Stimulated activated CD8-positive, alpha-beta memory T cell treated with anti-CD3 and anti-CD28 coated beads, Interleukin-7, amount 100 ng/mL, for 48 hours (primary cell): Measurements from ENCODE around the gene MAPK7.

Source experiments
- DNase-seq, 2 donors: peaks; one replicate each; pipeline ENCODE4 v3.0.0-alpha.2; 2020; ENCODE audit warnings: low read depth in 1 of 2; ENCODE audit errors: extremely low read depth in 1 of 2

MAPK7 gene

DNA sequence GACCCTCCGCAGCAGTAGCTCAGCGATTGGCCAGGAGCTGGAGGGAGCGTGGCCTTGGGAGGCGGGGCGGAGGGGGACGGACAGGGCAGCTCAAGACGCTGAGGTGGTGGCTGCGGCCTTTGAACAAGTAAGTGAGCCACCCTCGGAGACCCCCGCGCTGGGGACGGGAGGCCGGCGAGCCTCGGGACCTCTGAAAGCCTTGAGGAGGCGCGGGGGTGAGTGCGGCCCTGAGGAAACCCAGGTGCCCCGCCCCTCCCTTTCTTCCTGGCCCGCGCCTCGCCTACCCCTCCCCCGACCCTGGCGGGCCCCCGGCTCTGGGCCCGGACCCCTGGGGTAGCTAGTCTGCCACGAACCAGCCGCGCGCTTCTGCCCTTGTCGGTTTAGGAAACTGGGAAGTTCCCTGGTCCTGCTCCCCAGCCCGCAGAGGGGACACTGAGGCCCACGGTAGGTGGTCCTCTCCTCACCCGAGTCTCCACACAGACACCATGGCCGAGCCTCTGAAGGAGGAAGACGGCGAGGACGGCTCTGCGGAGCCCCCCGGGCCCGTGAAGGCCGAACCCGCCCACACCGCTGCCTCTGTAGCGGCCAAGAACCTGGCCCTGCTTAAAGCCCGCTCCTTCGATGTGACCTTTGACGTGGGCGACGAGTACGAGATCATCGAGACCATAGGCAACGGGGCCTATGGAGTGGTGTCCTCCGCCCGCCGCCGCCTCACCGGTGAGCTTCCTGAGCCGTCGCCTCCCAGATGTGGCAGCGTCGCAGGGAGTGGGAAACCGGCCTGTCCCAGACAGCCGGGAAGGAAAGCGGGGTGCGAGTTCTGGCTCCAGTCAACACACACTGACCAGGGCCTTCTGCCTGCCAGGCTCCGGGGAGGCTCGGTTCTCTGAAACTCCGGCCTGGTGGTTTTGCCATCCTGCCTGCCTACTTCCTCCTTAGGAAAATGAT lies at the start of gene MAPK7:
MAPK7 (plus strand) TSS at position 83 of the 945 bp plus-strand sequence; CDS start at position 486, 403 bp downstream.
- DNase-seq: no peak

DNA sequence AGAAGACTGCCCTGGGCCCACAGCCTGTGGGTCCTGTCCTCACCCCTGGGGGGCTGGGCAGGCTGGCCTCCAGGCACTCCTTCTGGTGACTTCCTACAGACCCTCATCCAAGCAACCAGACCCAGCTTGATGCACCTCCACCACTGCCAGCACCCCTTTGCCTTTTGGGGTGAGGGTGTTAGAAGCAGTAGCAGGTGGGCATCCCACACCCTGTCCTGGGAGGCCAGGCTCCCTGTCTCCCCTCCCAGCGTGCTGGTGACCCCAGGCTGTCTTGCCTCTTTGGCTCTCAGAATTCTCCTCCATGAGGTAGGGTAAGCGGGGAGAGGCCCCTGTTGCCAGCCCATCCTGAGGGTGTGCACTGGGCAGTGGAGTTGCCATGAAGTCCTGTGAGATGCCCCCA lies 49.2 kb upstream of the MAPK7 start:
- no peak for DNase-seq

DNA sequence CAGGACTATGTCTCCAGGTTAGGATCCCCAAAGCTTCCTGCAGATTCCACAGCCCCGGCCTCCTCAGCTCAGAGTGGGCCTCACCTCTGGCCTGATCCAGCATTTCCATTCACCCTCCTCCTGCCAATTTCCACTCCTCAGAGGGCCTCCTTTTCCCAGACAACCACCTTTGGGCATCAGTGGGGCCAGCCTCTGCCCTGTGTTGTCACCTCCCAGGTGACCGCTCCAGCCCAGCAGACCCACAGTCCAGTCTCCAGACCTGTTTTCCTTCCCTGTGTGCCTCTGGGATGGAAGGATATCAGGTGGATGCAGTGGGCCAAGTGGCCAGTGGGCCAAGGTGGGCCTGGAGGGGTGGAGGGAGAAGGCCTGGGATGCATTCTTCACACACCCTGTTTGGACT lies 48.5 kb upstream of the MAPK7 start:
- no peak for DNase-seq

DNA sequence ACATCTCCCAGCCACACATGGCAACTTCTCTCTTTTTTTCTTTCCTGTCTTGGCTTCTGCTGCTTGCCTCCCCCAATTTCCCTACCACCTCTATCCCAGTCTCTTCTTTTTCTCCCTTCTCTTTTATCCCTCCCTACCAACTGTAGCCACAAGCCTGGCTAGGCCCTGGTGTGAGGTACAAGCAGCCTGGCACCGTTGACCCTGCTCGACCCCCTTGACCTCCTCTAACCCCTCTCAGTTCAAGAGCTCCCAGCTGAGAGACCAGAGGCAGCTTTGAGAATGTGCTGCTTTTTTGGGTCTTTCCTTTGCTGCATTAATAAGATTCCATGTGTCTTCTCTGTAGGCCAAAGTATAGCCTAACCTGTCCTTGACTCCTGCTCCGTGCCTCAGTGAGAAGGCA lies 48.0 kb upstream of the MAPK7 start:
- DNase-seq: no peak

DNA sequence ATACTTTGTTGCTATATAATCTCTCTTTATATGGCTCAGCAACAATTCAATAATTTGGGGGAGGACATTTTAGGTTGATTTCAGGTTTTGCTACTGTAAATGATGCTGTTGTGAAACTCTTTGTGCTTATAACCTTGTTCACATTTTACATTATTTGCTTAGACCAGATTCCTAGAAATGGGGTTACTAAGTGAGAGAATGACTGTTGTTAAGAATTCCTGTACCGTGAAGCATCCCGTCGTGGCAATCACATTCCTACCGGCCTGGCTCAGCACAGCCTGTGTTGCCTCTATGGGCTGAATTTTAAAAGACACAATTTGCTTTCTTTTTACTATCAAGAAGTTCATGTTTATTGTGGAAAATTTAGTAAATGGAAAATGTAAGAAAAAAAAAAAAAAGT lies 47.2 kb upstream of the MAPK7 start:
- no peak for DNase-seq

DNA sequence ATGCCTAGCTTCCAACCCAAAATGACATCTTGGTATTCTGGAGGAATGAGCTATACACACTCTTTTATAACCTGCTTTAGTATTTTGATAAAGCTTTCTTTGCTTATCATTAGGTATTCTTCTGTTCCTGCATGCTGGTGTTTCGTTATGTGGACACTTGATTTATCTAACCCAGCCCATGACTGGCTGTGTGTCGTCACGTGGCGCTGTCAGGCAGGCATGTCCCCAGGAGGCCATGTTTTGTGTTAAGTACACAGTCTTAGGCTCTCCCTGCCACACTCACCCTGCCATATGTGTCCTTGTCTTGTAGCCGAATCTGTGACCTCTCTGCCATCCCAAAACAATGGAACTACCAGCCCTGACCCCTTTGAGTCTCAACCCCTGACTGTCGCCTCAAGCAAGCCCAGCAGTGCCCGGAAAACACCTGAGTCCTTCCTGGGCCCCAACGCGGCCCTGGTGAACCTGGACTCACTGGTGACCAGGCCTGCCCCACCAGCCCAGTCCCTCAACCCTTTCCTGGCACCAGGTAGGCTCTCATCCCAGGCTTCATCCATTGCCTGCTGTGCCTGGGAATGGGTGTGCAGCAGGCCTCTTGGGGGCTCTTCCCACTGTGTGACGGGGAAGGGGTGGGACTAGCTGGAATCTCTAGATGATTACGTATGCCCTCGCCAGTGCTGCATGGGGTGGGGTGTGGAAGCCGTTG lies 46.6 kb upstream of the MAPK7 start:
- DNase-seq: no peak

DNA sequence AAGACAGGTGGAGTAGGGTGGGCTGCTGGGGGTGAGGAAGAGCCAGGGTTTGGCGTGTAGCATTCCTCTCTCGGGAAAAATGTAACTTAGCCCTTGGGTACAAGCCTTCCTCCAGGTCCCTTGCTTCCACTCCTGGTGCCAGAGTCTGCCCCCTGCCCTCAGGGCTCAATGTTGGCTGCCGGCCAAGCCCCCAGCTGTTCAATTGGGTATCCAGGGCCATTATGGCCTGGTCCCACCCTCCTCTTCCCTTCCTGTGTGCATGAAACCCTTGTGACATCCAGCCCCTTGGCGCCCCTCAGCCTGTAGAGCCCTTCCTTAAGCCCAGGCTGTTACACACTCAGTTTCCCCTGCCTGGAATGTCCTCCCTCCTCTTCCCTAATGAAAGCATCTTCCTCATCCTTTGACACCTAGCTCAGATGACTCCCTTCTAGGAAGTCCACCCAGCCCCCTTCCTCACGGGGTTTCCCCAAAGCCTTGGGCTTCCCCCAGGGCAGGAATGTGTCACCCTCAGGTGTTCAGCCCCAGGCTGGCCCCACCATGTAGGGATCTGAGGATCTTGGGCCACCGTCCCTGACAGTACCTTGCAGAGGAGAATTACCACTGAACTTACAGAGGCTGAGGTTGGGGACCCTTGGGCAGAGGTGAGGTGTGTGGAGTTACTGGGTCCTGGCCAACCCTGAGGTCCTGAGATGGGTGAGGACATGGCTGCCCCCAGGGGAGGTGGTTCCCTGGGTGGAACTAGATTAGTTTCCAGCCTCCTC lies 45.7 kb upstream of the MAPK7 start:
- no peak for DNase-seq

DNA sequence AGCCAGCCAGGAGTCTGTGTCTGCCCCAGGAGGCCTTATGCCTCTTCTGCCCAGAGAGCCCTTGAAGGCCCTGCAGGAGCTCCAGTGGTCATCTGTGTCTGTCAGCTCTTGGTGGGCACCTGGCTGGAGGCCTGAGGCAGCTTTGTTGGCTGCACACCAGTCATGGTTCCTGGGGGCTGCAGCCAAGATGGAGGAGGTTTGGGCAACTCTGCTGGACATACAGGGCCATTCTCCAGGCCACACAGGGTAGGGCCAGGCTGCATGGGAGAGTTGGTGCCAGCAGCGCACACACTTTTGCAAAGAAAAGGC lies 45.2 kb upstream of the MAPK7 start:
- DNase-seq: no peak

DNA sequence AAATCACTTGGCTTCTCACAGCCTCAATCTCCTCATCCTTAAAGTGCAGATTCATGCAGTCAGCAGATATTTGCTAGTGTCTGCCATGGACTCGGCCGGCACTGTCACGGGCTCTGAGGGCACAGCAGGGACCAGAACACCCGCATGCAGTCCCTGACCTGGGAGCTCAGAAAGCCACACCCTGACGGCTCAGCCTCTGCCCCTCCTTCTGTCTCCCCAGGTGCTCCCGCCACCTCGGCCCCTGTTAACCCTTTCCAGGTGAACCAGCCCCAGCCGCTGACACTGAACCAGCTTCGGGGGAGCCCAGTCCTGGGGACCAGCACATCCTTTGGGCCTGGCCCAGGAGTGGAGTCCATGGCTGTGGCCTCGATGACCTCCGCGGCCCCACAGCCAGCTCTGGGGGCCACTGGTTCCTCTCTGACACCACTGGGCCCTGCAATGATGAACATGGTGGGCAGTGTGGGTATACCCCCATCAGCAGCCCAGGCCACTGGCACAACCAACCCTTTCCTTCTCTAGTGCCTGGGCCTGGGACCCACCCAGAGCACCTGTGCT lies 44.5 kb upstream of the MAPK7 start:
- no peak for DNase-seq

DNA sequence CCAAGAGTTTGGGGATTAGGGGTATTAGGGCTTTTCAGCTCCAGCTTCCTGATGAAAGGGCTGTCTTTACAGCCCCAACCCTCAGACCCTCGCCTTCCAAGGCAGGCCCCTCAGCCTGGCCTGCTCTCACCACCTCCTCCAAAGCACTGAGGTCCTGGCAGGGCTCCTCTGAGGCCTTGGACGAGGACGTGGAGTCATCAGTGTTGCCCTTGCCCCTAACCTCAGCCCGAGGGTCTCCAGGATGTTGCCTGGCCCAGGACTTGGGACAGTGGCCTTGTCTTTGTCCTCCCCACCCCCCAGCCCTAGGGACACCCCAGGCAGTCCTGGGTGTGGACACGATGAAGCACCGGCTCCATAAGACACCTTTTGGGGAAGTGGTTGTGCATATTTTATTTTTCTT lies 44.0 kb upstream of the MAPK7 start:
- DNase-seq: no peak

DNA sequence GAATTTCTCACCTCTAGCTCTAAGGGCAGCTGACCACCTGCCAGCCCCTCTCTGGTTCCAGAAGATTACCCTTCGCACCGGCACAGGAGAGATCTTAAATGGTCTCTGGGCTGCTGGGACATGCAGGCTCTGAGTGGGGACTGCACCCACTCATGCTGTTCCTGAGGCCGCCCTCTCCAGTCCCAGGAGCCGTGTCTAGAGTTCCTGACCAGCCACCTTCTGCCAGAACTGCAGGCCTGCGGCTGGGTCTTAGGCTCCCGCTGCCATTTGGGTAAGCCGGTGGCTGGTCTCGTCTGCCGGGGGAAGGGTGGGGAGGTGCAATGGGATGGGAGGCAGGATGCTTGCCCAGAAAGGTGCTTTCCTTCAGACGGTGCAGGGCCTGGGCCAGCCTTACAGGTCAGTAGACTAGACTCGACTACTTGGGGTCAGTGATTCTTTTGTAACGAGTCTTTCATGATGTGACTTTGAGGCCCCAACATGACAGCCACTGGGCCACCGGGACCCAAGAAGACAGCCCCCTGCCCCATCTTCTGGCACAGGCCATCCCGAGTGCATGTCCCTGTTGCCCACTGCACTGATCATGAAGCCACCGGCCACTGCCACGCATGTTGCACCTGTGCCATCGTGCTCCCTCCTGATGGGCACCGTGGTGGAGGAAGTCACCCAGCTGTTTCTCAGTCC lies 42.2 kb upstream of the MAPK7 start:
- DNase-seq: no peak

DNA sequence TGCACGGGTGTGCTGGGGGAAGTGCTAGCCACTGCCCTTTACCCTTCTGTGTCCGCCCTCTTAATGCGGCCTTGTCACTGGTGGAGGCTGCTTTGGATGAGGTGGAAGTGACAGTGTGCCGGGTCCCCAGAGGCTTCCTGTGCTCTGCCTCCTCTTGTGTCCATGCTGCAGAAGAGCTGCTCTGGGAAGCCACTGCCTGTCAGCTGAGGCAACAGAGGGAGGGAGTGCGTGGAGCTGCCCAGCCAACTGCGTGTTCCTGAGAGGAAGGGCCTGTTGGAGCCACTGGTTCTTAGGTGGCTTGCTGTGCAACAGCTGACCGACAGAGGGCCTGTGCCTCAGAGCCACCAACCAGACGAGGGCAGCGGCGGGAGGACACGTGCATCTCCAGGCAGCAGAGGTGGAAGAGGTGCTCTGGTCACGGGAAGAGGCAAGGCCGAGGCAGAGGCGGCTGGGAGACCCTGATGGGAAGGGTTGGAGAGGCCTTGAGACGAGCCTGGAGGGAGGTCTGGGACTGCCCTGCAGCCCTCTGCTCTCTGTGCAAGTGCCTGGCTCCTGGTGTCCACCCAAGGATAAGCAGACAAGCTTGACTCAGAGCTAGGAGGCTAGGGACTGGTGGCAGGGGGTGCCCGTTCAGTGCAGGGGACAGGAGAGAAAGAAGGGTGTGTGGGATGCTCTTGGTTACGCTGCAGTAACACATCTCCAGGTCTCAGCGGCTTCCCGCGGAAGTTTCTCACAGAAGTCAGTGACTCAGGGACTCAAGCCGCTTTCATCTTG lies 41.2 kb upstream of the MAPK7 start:
- no peak for DNase-seq

DNA sequence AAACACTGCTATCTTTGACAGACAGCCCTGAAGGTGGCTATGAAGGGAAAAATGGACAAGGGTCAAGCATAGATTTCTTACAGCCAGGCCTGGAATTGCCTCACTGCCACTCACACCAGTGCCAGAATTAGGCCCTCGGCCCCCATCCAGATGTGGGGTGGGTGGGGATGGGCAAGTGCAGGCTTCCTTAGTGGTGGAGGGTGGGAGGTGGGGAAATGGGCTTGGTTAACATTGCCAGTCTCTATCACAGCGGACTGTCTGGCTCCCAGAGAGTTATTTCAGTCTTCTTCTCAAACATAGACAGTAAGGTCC lies 40.6 kb upstream of the MAPK7 start:
- no peak for DNase-seq

DNA sequence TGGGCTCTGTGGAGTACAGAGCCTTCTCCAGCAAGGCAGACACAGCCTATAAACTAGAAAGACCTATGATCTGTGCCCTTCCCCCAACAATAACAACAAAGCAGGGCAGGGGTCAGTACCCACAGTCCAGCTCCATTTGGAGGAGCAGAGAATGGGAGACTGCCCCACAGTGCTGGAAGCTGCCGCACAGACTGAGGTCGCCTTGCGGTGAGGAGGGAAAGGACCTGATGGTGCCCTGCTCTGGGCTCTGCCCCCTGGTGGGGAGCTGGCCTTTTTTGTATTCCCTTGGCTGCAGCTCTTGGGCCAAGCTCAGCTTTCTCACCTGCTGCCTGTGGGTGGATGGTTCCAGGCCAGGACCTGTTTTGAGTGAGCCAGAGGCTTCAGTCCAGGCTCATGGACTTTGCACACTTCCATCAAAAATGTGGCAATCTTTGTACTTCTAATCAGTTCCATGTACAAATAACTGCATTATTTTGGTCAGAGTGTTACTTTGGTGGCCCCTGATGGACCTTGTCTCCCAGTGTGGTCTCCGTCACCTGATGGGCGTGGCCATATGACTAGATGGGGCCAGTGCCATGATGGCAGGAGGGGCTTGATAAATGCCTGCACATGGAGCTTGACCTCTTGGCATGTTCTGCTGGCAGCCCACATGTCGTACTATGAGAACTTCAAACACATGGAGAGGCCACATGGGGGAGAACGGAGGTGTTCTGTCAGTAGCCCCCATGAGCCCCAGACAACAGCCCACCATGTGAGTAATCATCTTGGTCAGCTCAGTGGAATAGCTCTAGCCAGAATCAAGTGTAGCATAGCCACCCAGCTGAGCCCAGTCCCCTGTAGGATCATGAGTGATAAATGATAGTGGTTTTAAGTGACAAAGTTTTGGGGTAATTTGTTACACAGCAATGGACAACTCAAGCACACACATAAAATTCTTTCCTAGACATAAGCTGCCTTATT lies 40.0 kb upstream of the MAPK7 start:
- DNase-seq: peak; percentile 16 to 25

DNA sequence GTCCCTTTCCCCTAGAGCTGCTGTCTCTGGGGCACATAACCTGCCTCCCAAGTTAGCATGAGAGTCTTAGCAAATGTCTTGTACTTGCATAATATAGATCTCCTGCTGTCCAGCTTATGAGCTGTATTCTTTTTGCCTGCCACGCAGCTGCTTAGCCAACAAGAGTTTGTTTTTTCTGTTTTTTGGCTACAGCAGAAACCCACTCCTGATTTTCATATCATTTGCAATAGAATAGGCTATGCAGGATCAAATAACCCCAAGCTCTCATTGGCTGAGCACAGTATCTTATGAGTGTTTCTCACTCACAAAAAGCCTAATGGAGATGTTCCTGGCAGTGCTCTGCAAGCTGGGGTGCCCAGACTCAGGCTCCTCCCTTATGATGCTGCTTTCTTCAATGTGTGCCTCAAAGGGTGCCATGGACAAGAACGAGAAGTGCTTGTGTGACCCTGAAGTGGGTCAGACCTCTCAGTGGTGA lies 38.9 kb upstream of the MAPK7 start:
- DNase-seq: no peak

DNA sequence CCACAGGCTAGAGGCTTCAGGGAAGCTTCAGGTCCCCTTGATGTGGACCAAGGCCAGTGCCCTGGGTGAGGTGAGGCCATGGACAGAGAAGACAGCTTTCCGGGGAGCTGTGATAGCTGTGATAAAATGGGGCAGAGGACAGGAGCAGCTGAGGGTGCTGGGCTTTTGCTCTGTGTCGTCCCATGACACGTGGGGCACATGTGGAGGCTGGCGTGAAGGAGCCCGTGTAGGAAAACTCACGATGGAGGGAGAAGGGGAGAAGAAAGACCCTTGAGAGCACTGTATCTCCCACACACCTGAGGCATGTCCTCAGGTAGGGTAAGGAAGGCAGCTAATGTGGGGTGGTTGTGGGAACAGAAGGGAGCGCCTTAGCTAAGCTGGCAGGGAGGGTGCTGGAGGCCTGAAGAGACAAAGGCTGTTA lies 37.1 kb upstream of the MAPK7 start:
- DNase-seq: no peak

DNA sequence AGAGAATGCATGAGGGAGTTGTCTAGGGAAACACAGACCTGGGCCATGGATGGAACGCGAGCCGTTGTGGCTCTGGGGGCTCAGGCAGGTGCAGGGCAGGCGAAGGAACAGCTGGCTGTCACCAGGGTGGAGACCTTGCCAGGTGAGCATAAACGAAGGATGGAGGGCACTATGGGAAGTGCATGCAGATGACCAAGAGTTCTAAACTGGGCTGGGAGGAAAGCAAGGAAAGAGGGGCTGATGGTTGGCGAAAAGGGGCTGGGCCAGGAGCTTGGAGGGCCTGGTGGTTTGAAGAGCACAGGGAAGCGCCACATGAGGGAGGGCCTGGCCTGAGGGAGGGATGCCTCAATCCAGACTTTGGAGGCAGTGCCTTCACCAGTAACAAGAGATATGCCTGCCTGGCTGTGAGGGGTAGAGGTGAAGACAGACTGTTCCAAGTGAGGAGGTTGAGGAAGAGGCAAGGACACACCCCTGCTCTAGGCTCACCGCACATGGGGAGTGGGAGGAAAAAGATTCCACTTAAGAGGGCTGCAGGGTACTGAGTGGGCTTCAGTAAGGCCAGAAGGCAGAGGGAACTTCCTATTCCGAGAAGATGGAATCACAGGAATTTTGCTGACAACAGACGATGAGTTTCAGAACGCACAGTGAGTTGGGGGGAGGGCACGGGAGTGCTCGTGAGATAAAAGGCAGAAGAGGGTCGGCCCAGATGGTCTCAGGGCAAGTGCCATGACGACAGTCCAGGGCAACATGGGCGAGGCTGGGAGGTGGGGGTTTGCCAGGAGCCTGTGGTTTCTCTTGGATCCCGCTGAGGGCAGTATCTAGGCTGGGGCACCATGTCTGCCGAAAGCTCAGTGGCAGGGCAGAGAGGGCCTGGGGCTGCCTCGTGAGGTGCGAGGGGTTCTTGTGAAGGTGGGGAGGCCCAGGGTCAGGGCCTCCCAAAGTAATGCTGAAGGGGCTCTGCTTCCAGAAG lies 36.4 kb upstream of the MAPK7 start:
- DNase-seq: no peak
